HCT116 (cell line): ENCODE measurements around the gene ADIPOR2. TPM values are rescaled to one million over a fixed set of nuclear protein-coding genes. Genes with fewer than 3 reads are reported as not detected.

Experiments used
- ATAC-seq: fragments of 200-7000 bp; cut with Tn5 transposase; 2 replicates; pipeline ENCODE4 v1.9.1; 2020; ENCODE audit warnings: mild to moderate bottlenecking, moderate library complexity
- BruUV-seq: library from RNA; stranded (reverse); fragments of 400-500 nt; replicated peaks from 2 replicates; lab custom pipeline; 2021; lab: Mats Ljungman, UMichigan
- CTCF ChIA-PET: fragments of 300-600 bp; sonication (Branson Sonifier 250); formaldehyde crosslinking; loops from one replicate; lab custom pipeline; 2021; ENCODE audit warnings: antibody characterized with exemption; lab: Charles Lee
- POLR2A ChIA-PET: fragments of 300-600, 350-600 bp; sonication (Branson Sonifier 250); formaldehyde crosslinking; loops from one replicate; lab custom pipeline; 2021; ENCODE audit warnings: antibody characterized with exemption; lab: Charles Lee
- RAD21 ChIA-PET, 2 experiments: fragments of 300-600 bp; sonication (Branson Sonifier 250); formaldehyde crosslinking; loops; one replicate each; lab custom pipeline; 2023; ENCODE audit warnings: low total read pairs in 2 of 2; ENCODE audit not compliant: uncharacterized antibody in 2 of 2, unreplicated experiment in 2 of 2, low non-redundant PET in 1 of 2; lab: Charles Lee
- DNase-seq: peaks from one replicate; pipeline ENCODE4 v3.0.0-alpha.2; 2010; ENCODE audit warnings: low read depth, low spot score
- H2AFZ ChIP-seq: fragments of 200-600 bp; shearing (Covaris generic), sonication (generic); 2 replicates; pipeline ENCODE4 v1.6.1; 2017; ENCODE audit warnings: low read depth, mixed run types, mixed read lengths, antibody characterized with exemption, low read length; ENCODE audit not compliant: poor library complexity, severe bottlenecking
- H3K27ac ChIP-seq: 2 replicates; pipeline ENCODE4 v1.5.1; 2012; ENCODE audit warnings: low read depth, low read length
- H3K27me3 ChIP-seq: fragments of 200-600 bp; sonication (generic); 2 replicates; pipeline ENCODE4 v1.6.1; 2016; ENCODE audit warnings: mixed run types, low read length, mixed read lengths; ENCODE audit not compliant: insufficient read depth
- H3K36me3 ChIP-seq, 2 experiments: fragments of 200-500 bp in 1 of 2; fragments of 200-600 bp in 1 of 2; sonication (Bioruptor generic) in 1 of 2; sonication (generic) in 1 of 2; 2 replicates each; pipeline versions ENCODE4 v1.5.1 to v1.6.1; 2014 to 2016; ENCODE audit warnings: low read length in 2 of 2, inconsistent platforms in 1 of 2, mixed read lengths in 1 of 2, mixed run types in 1 of 2; ENCODE audit not compliant: insufficient read depth in 2 of 2, control insufficient read depth in 1 of 2
- H3K4me1 ChIP-seq, 2 experiments: fragments of 200-600 bp in 1 of 2; sonication (generic) in 1 of 2; 2 replicates each; pipeline versions ENCODE4 v1.5.1 to v1.6.1; 2012 to 2017; ENCODE audit warnings: low read length in 2 of 2, inconsistent platforms in 1 of 2, mild to moderate bottlenecking in 1 of 2, mixed read lengths in 1 of 2, mixed run types in 1 of 2, moderate library complexity in 1 of 2; ENCODE audit not compliant: insufficient read depth in 2 of 2, control insufficient read depth in 1 of 2
- H3K4me2 ChIP-seq: fragments of 200-600 bp; sonication (generic); 2 replicates; pipeline ENCODE4 v1.6.1; 2017; ENCODE audit warnings: mixed run types, low read length, mixed read lengths
- H3K4me3 ChIP-seq, 2 experiments: fragments of 200-600 bp in 1 of 2; sonication (generic) in 1 of 2; replicated peaks in 1 of 2; 2 replicates each; pipeline ENCODE4 v1.5.1; 2011 to 2016; ENCODE audit warnings: low read length in 2 of 2, control low read depth in 1 of 2, low read depth in 1 of 2, mild to moderate bottlenecking in 1 of 2, mixed read lengths in 1 of 2, mixed run types in 1 of 2
- H3K79me2 ChIP-seq: fragments of 200-600 bp; sonication (generic); 2 replicates; pipeline ENCODE4 v1.6.1; 2017; ENCODE audit warnings: mild to moderate bottlenecking, mixed run types, low read length, moderate library complexity, mixed read lengths; ENCODE audit not compliant: insufficient read depth
- H3K9ac ChIP-seq: fragments of 200-600 bp; sonication (generic); 2 replicates; pipeline ENCODE4 v1.6.1; 2016; ENCODE audit warnings: low read length, mixed read lengths
- H3K9me2 ChIP-seq: fragments of 200-600 bp; sonication (generic), shearing (Covaris generic); 2 replicates; pipeline ENCODE4 v1.6.1; 2017; ENCODE audit warnings: mixed run types, mild to moderate bottlenecking, moderate library complexity; ENCODE audit not compliant: insufficient read depth
- H3K9me3 ChIP-seq, 2 experiments: fragments of 200-500 bp in 1 of 2; fragments of 200-600 bp in 1 of 2; sonication (Bioruptor generic) in 1 of 2; sonication (generic) in 1 of 2; 2 replicates each; pipeline ENCODE4 v1.6.1; 2014 to 2017; ENCODE audit warnings: low read length in 2 of 2, mixed read lengths in 2 of 2, inconsistent platforms in 1 of 2, low read depth in 1 of 2, mild to moderate bottlenecking in 1 of 2, mixed run types in 1 of 2, moderate library complexity in 1 of 2; ENCODE audit not compliant: control insufficient read depth in 1 of 2, insufficient read depth in 1 of 2
- H4K20me1 ChIP-seq: fragments of 200-600 bp; sonication (generic), shearing (Covaris generic); 2 replicates; pipeline ENCODE4 v1.6.1; 2017; ENCODE audit warnings: mixed run types, mild to moderate bottlenecking, moderate library complexity; ENCODE audit not compliant: insufficient read depth
- ATF3 ChIP-seq: IDR thresholded peaks from 2 replicates; pipeline ENCODE4 v1.6.1; 2012
- CBX3 ChIP-seq: IDR thresholded peaks from 2 replicates; pipeline ENCODE4 v1.6.1; 2012; ENCODE audit warnings: low read depth
- CEBPB ChIP-seq: IDR thresholded peaks from 2 replicates; pipeline ENCODE4 v1.6.1; 2012; ENCODE audit warnings: low read depth
- CTCF ChIP-seq, 3 experiments: fragments of 200-600 bp in 1 of 3; sonication (generic) in 1 of 3; IDR thresholded peaks in 2 of 3; conservative IDR thresholded peaks in 1 of 3; 2 replicates each; pipeline ENCODE4 v1.5.1; 2012 to 2017; ENCODE audit warnings: low read depth in 2 of 3, low read length in 2 of 3, antibody characterized with exemption in 1 of 3, borderline replicate concordance in 1 of 3, control low read depth in 1 of 3, mild to moderate bottlenecking in 1 of 3, mixed read lengths in 1 of 3, mixed run types in 1 of 3, moderate library complexity in 1 of 3; ENCODE audit not compliant: insufficient read depth in 1 of 3
- ELF1 ChIP-seq: IDR thresholded peaks from 2 replicates; pipeline ENCODE4 v1.6.1; 2012; ENCODE audit warnings: low read depth, borderline replicate concordance
- EZH2 ChIP-seq: fragments of 200-600 bp; sonication (generic); IDR thresholded peaks from 2 replicates; pipeline ENCODE4 v1.6.1; 2017; ENCODE audit warnings: antibody characterized with exemption, mixed run types
- EZH2phosphoT487 ChIP-seq: fragments of 200-600 bp; IDR thresholded peaks from 2 replicates; pipeline ENCODE4 v1.6.1; 2018; ENCODE audit warnings: antibody characterized with exemption, borderline replicate concordance
- FOSL1 ChIP-seq: IDR thresholded peaks from 2 replicates; pipeline ENCODE4 v1.6.1; 2012; ENCODE audit warnings: low read depth
- MAX ChIP-seq: IDR thresholded peaks from 2 replicates; pipeline ENCODE4 v1.6.1; 2012
- POLR2A ChIP-seq: IDR thresholded peaks from 2 replicates; pipeline ENCODE4 v1.7.0; 2011; ENCODE audit warnings: borderline replicate concordance; ENCODE audit not compliant: insufficient read depth, insufficient read length; ENCODE audit errors: extremely low read depth
- RAD21 ChIP-seq: IDR thresholded peaks from 2 replicates; pipeline ENCODE4 v1.6.1; 2012; ENCODE audit warnings: low read depth, mild to moderate bottlenecking
- REST ChIP-seq: IDR thresholded peaks from 2 replicates; pipeline ENCODE4 v1.6.1; 2012; ENCODE audit warnings: low read depth
- SIN3A ChIP-seq: IDR thresholded peaks from 2 replicates; pipeline ENCODE4 v1.6.1; 2012; ENCODE audit warnings: low read depth
- SP1 ChIP-seq: IDR thresholded peaks from 2 replicates; pipeline ENCODE4 v1.6.1; 2012; ENCODE audit warnings: low read depth
- YY1 ChIP-seq: IDR thresholded peaks from 2 replicates; pipeline ENCODE4 v1.6.1; 2011; ENCODE audit warnings: low read length, low read depth, moderate library complexity, mild to moderate bottlenecking; ENCODE audit not compliant: insufficient replicate concordance; ENCODE audit errors: extremely low read depth
- ZBTB33 ChIP-seq: IDR thresholded peaks from 2 replicates; pipeline ENCODE4 v1.6.1; 2011; ENCODE audit warnings: mild to moderate bottlenecking, low read length, moderate library complexity; ENCODE audit not compliant: insufficient replicate concordance; ENCODE audit errors: extremely low read depth
- ZFX ChIP-seq: fragments of 450-650 bp; IDR thresholded peaks from 2 replicates; pipeline ENCODE4 v1.6.1; 2017
- ZNF274 ChIP-seq: fragments of 200-500 bp; sonication (Bioruptor generic); IDR thresholded peaks from 2 replicates; pipeline ENCODE4 v1.6.1; 2014; ENCODE audit warnings: mild to moderate bottlenecking, low read depth, low read length, inconsistent platforms
- intact Hi-C: fragments of 100-400 bp; cut with micrococcal nuclease; formaldehyde crosslinking; loops from 2 replicates; pipeline ENCODE4 v1.10.0; 2022
- total RNA-seq: library from RNA; stranded (reverse); gene quantifications from one replicate; pipeline ENCODE4 v1.2.1, GENCODE V29; 2021; ENCODE audit not compliant: unreplicated experiment

The ADIPOR2 gene
- total RNA-seq, 1 experiment from 2014 or later = 69.9 TPM

- no TSS peak for BruUV-seq
- no peak overlapping the region for H3K4me2 ChIP-seq
- H3K9ac ChIP-seq = no peak overlapping the region
- no peaks in the 10 kb centered on the region for H3K79me2 ChIP-seq
- no peak for DNase-seq
- no peaks in the 10 kb centered on the region for H3K36me3 ChIP-seq
- H4K20me1 ChIP-seq = no peaks in the 10 kb centered on the region
- intact Hi-C loops = no loop called here
- no peak overlapping the region for H3K4me3 ChIP-seq
- H2AFZ ChIP-seq = no peak overlapping the region
- no peaks in the 10 kb centered on the region for H3K27me3 ChIP-seq
- no peak for TF ChIP-seq EZH2
- no peak for TF ChIP-seq ELF1
- TF ChIP-seq RAD21 = no peak
- no peak for TF ChIP-seq ZNF274
- TF ChIP-seq YY1 = no peak
- TF ChIP-seq ATF3 = no peak
- TF ChIP-seq CEBPB = no peak
- no peak for TF ChIP-seq FOSL1
- no peak for TF ChIP-seq CBX3
- TF ChIP-seq ZFX = no peak
- TF ChIP-seq ZBTB33 = no peak
- TF ChIP-seq SIN3A = no peak
- TF ChIP-seq MAX = no peak
- TF ChIP-seq CTCF (IDR thresholded peaks at IDR 0.05 in 2 of 3, conservative IDR thresholded peaks at IDR 0.05 in 1 of 3; ENCODE audit: borderline replicate concordance in 1 of 3, insufficient read depth in 1 of 3, low read depth in 2 of 3, low read length in 2 of 3) = no peak
- no peak for TF ChIP-seq SP1
- no peak for TF ChIP-seq REST
- no peak for TF ChIP-seq POLR2A
- no peak for TF ChIP-seq EZH2phosphoT487
- no peak for ATAC-seq
- ChIA-PET POLR2A (no interaction called here), CTCF (no interaction called here), RAD21 (no interaction called here)
- H3K9me2 ChIP-seq = no peaks in the 10 kb centered on the region
- no peak overlapping the region for H3K27ac ChIP-seq
- H3K9me3 ChIP-seq = no peaks in the 10 kb centered on the region
- peaks cover 0 to 4% of the 10 kb centered on the region in 2 experiments; a peak in 1 of 4 replicates for H3K4me1 ChIP-seq
Measured at GRCh38 chr12:1812650-1813302, 121.9 kb downstream of the ADIPOR2 start.
